Left lung (tissue), 10 donors: ENCODE measurements around the gene VPS35. TPM values are rescaled to one million over a fixed set of nuclear protein-coding genes. Genes with fewer than 3 reads are reported as not detected.

Experiments
- ATAC-seq: fragments of 200-7000 bp; cut with Tn5 transposase; one replicate; pipeline ENCODE4 v1.9.1; 2020; ENCODE audit warnings: moderate library complexity
- DNase-seq, 4 donors: peaks; one replicate each; pipeline ENCODE4 v3.0.0-alpha.2; 2013 to 2020
- H3K27ac ChIP-seq, 2 donors: fragments of 200-600 bp; sonication (generic) in 1 of 2; one replicate each; pipeline versions ENCODE4 v1.5.0 to v1.8.0; 2020 to 2021
- H3K27me3 ChIP-seq, 2 donors: fragments of 200-600 bp; sonication (generic) in 1 of 2; one replicate each; pipeline versions ENCODE4 v1.5.0 to v1.8.0; 2020 to 2021
- H3K36me3 ChIP-seq, 2 donors: fragments of 200-600 bp; sonication (generic) in 1 of 2; one replicate each; pipeline versions ENCODE4 v1.5.0 to v1.8.0; 2020 to 2021
- H3K4me1 ChIP-seq, 2 donors: fragments of 200-600 bp; one replicate each; pipeline ENCODE4 v1.8.0; 2021
- H3K4me3 ChIP-seq, 2 donors: fragments of 200-600 bp; sonication (generic) in 1 of 2; one replicate each; pipeline versions ENCODE4 v1.5.0 to v1.8.0; 2020 to 2021; ENCODE audit warnings: mild to moderate bottlenecking in 1 of 2
- H3K9me3 ChIP-seq, 2 donors: fragments of 200-600 bp; sonication (generic) in 1 of 2; one replicate each; pipeline versions ENCODE4 v1.5.0 to v1.8.0; 2020 to 2021
- CTCF ChIP-seq, 2 donors: fragments of 200-600 bp; sonication (generic) in 1 of 2; IDR thresholded peaks; one replicate each; pipeline versions ENCODE4 v1.5.0 to v1.8.0; 2021; ENCODE audit warnings: antibody characterized with exemption in 2 of 2
- intact Hi-C, 2 donors: fragments of 100-400 bp; cut with DNase I; formaldehyde crosslinking; loops; one replicate each; pipeline versions ENCODE4 v1.11.2 to v1.14.2; 2022
- polyA plus RNA-seq, 6 donors: library from polyadenylated mRNA; unstranded; fragments of 120-200 nt; gene quantifications; one replicate each; pipeline ENCODE4 v1.2.1, GENCODE V29; 2013; ENCODE audit not compliant: insufficient read length in 6 of 6
- total RNA-seq, 2 donors: library from RNA; stranded (reverse); fragmentation: NEBNext Ultra II Directional; extraction: Animal tissue kit (Norgen Biotek cat#: 25700); gene quantifications; one replicate each; pipeline ENCODE4 v1.2.1, GENCODE V29; 2021
- donor health status: DM: no; HTN: yes; CAD: no.
- donor health status: DM: no; HTN: no; CAD: no.

The VPS35 gene
- total and polyA plus RNA-seq, 8 donors = 102 to 161 (median 129) TPM

GRCh38 chr16:46673320-46674013 is 15.5 kb downstream of the VPS35 start:
- DNase-seq (peak in 3 of 4 donors; percentile 26 to 48 (median 43)), ATAC-seq (peak; percentile 99)
- TF ChIP-seq CTCF (IDR thresholded peaks at IDR 0.05) = peak; percentile 77 to 82
- Histone ChIP-seq H3K27me3 (no peaks in the 10 kb centered on the region), H3K36me3 (peaks cover 0 to 100% of the 10 kb centered on the region in 2 donors), H3K9me3 (no peaks in the 10 kb centered on the region), H3K4me1 (no peaks in the 10 kb centered on the region), H3K4me3 (no peak overlapping the region), H3K27ac (no peak overlapping the region)
- intact Hi-C loops = loop anchor here in 1 of 2 donors (10.0 kb wide), 1 partner anchor 131 kb away; no protein-coding TSS in a partner anchor

- no peak for DNase-seq
- intact Hi-C loops = no loop called here
Measured at GRCh38 chr16:46662123-46662522, 26.9 kb downstream of the VPS35 start.

GRCh38 chr16:46658925-46659324 is 30.1 kb downstream of the VPS35 start:
- Histone ChIP-seq H3K27ac (peak overlapping the region in 1 of 2 donors; percentile 68), H3K9me3 (no peaks in the 10 kb centered on the region), H3K4me3 (no peak overlapping the region), H3K36me3 (peaks cover 0 to 75% of the 10 kb centered on the region in 2 donors), H3K27me3 (no peaks in the 10 kb centered on the region), H3K4me1 (peaks cover 0 to 20% of the 10 kb centered on the region in 2 donors)
- ATAC-seq = peak; percentile 92
- no peak for TF ChIP-seq CTCF (IDR thresholded peaks at IDR 0.05)
- intact Hi-C loops = no loop called here
- DNase-seq = peak in 3 of 4 donors; percentile 13 to 78 (median 61)

More at GRCh38 chr16:46662123-46662522, 26.9 kb downstream of the VPS35 start:
- peaks cover 0 to 94% of the 10 kb centered on the region in 2 donors for H3K36me3 ChIP-seq
- no peaks in the 10 kb centered on the region for H3K27me3 ChIP-seq
- H3K4me3 ChIP-seq = no peak overlapping the region
- H3K9me3 ChIP-seq = no peaks in the 10 kb centered on the region
- no peak overlapping the region for H3K27ac ChIP-seq
- TF ChIP-seq CTCF (IDR thresholded peaks at IDR 0.05) = no peak
- ATAC-seq = no peak
- peaks cover 0 to 20% of the 10 kb centered on the region in 2 donors for H3K4me1 ChIP-seq

- intact Hi-C loops = no loop called here
- H3K9me3 ChIP-seq = no peaks in the 10 kb centered on the region
- no peaks in the 10 kb centered on the region for H3K4me1 ChIP-seq
- no peak for TF ChIP-seq CTCF (IDR thresholded peaks at IDR 0.05)
- no peak overlapping the region for H3K4me3 ChIP-seq
- peaks cover 0 to 14% of the 10 kb centered on the region in 2 donors for H3K36me3 ChIP-seq
- ATAC-seq (no peak), DNase-seq (no peak)
- H3K27me3 ChIP-seq = no peaks in the 10 kb centered on the region
- H3K27ac ChIP-seq = no peak overlapping the region
Measured at GRCh38 chr16:46651305-46651704, 37.7 kb downstream of the VPS35 start.

DNA sequence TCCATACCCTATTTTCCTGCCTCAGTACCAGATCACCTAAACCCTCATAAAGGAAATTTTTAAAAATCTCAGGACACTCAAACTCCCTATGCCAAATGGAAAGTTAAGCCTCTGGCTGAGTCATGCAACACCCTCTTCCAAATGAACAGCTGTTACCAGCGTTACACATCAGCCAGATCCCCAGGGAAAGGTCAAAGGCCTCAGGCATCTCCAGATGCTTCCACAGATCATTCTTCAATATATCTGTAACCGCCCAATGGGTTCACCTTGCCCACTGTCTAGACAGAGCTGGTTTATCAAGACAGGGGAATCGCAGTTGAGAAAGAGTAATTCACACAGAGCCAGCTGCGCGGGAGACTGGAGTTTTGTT is 38.7 kb downstream of the VPS35 start:
- no peaks in the 10 kb centered on the region for H3K4me1 ChIP-seq
- H3K36me3 ChIP-seq = peaks cover 0 to 9% of the 10 kb centered on the region in 2 donors
- intact Hi-C loops = no loop called here
- H3K27me3 ChIP-seq = no peaks in the 10 kb centered on the region
- H3K27ac ChIP-seq = peak overlapping the region in 1 of 2 donors; percentile 69
- no peak for DNase-seq
- TF ChIP-seq CTCF (IDR thresholded peaks at IDR 0.05) = no peak
- H3K4me3 ChIP-seq = no peak overlapping the region
- no peaks in the 10 kb centered on the region for H3K9me3 ChIP-seq
- ATAC-seq = peak; percentile 74
